K562 (cell line): ENCODE measurements around the gene LIN28A. TPM values are rescaled to one million over a fixed set of nuclear protein-coding genes. Genes with fewer than 3 reads are reported as not detected.

Experiments
- DIDO1 ChIP-seq: fragments of 450-650 bp; IDR thresholded peaks from 2 replicates; pipeline ENCODE4 v1.6.1; 2016; ENCODE audit warnings: low read depth, missing biosample characterization, missing genetic modification characterization
- EP300 ChIP-seq: IDR thresholded peaks from 2 replicates; pipeline ENCODE4 v1.6.1; 2012; ENCODE audit warnings: low read length, improper control_type of control experiment
- FOXJ3 ChIP-seq: sonication (generic); formaldehyde crosslinking; IDR thresholded peaks from 2 replicates; pipeline ENCODE4 v1.4.0; 2020; ENCODE audit warnings: mild to moderate bottlenecking, missing genetic modification reagents
- GTF2E2 ChIP-seq: fragments of 200-800 bp; sonication (Bioruptor generic); IDR thresholded peaks from 2 replicates; pipeline ENCODE4 v1.6.1; 2016; ENCODE audit warnings: missing genetic modification characterization, missing compliant biosample characterization
- HMBOX1 ChIP-seq: sonication (generic); IDR thresholded peaks from 2 replicates; pipeline ENCODE4 v1.6.1; 2016
- IRF1 ChIP-seq: sonication (generic); formaldehyde crosslinking; IDR thresholded peaks from 2 replicates; pipeline ENCODE4 v1.8.0; 2022; ENCODE audit warnings: missing genetic modification reagents, mild to moderate bottlenecking, borderline replicate concordance
- MTA3 ChIP-seq: fragments of 450-650 bp; formaldehyde crosslinking; IDR thresholded peaks from 2 replicates; pipeline ENCODE4 v1.6.1; 2017; ENCODE audit warnings: mild to moderate bottlenecking, borderline replicate concordance
- PRPF4 ChIP-seq: fragments of 200-400 bp; formaldehyde crosslinking; IDR thresholded peaks from one replicate; pipeline ENCODE4 v1.6.1; 2017; ENCODE audit warnings: low read length, low read depth, mild to moderate bottlenecking; ENCODE audit not compliant: insufficient read depth, poor library complexity, severe bottlenecking
- SAFB2 ChIP-seq: fragments of 200-400 bp; formaldehyde crosslinking; IDR thresholded peaks from 2 replicates; pipeline ENCODE4 v1.6.1; 2018; ENCODE audit warnings: borderline replicate concordance, low read length, low read depth, moderate library complexity; ENCODE audit not compliant: severe bottlenecking
- SAP30 ChIP-seq: fragments of 200-600 bp; sonication (generic); IDR thresholded peaks from 2 replicates; pipeline ENCODE4 v1.6.1; 2012; ENCODE audit warnings: borderline replicate concordance, low read depth, mild to moderate bottlenecking, moderate library complexity, low read length, control low read depth, inconsistent platforms; ENCODE audit not compliant: insufficient read depth, poor library complexity, severe bottlenecking
- XRCC3 ChIP-seq: fragments of 450-650 bp; IDR thresholded peaks from 2 replicates; pipeline ENCODE4 v1.6.1; 2017; ENCODE audit warnings: mild to moderate bottlenecking, moderate library complexity
- ZBTB26 ChIP-seq: fragments of 450-650 bp; formaldehyde crosslinking; IDR thresholded peaks from 2 replicates; pipeline ENCODE4 v1.4.0; 2022; ENCODE audit warnings: missing genetic modification characterization
- ZNF197 ChIP-seq: fragments of 200-800 bp; sonication (Bioruptor generic); IDR thresholded peaks from 2 replicates; pipeline ENCODE4 v1.6.1; 2016; ENCODE audit warnings: low read depth, missing genetic modification characterization, missing compliant biosample characterization
- ZNF609 ChIP-seq: sonication (generic); formaldehyde crosslinking; IDR thresholded peaks from 2 replicates; pipeline ENCODE4 v1.8.1; 2023; ENCODE audit warnings: missing genetic modification reagents, mild to moderate bottlenecking, borderline replicate concordance
- polyA plus RNA-seq, 8 experiments: library from polyadenylated mRNA; depleted of rRNA in 4 of 8; stranded (reverse) in 5 of 8; unstranded in 3 of 8; fragments of >200 nt; fragmentation: Nextera tagmentation in 2 of 8; fragmentation: Illumina TruSeq in 1 of 8; extraction: Ambion mirVana in 2 of 8; extraction: Trizol in 1 of 8; gene quantifications; 2 replicates each; pipeline versions ENCODE4 v1.2.1 to v1.2.3, GENCODE V29; 2011 to 2014; ENCODE audit warnings: inconsistent platforms in 1 of 8, missing spikeins in 1 of 8
- total RNA-seq, 7 experiments: library from RNA; depleted of rRNA in 6 of 7; stranded (reverse); fragments of >200 nt in 6 of 7; fragmentation: Illumina TruSeq in 2 of 7; extraction: Trizol in 2 of 7; gene quantifications; 2 replicates each; pipeline versions ENCODE4 v1.2.1 to v1.2.3, GENCODE V29; 2011 to 2021; ENCODE audit warnings: low replicate concordance in 1 of 7
- TF ChIP-seq, protein P1 (sequence below): fragments of 450-650 bp; IDR thresholded peaks from 2 replicates; pipeline ENCODE4 v1.6.1; 2018; ENCODE audit warnings: mild to moderate bottlenecking, low read depth; ENCODE audit not compliant: partially characterized antibody
- TF ChIP-seq, protein P2 (sequence below): fragments of 250-450 bp; sonication (Bioruptor Pico); IDR thresholded peaks from 2 replicates; pipeline ENCODE4 v1.4.0; 2020; ENCODE audit warnings: borderline replicate concordance

The LIN28A gene
- total and polyA plus RNA-seq, 9 of the 15 experiments (the other 6 are each of a cell fraction or from before 2014, with no cell fraction given), result 0.80 to 5.4 (median 3.9) TPM

DNA sequence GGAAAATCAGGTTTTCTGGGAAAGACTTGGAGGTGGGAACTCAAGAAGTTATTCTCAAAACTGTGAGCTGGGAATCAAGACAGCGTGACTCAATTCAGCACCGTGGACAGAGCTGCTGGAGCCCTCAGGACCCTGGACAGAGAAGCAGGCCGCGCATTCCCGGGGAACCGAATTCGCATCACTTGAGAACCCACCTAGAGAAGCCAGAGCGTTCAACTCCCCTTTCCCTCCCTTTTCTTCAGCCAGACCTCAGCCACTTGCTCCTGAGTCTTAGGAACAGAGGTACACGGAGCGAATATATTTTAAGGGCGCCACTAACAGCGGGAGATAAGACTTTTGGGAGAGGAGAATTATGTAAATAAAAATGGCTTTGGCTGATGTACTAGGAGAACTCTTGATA is 2.0 kb upstream of the LIN28A start (continued):
- peak; percentile 100 for TF ChIP-seq ZNF197 (CRISPR knock-in tag)
- no peak for TF ChIP-seq EP300
- peak; percentile 99 for TF ChIP-seq ZNF609 (CRISPR knock-in tag)
- TF ChIP-seq, protein P1, sequence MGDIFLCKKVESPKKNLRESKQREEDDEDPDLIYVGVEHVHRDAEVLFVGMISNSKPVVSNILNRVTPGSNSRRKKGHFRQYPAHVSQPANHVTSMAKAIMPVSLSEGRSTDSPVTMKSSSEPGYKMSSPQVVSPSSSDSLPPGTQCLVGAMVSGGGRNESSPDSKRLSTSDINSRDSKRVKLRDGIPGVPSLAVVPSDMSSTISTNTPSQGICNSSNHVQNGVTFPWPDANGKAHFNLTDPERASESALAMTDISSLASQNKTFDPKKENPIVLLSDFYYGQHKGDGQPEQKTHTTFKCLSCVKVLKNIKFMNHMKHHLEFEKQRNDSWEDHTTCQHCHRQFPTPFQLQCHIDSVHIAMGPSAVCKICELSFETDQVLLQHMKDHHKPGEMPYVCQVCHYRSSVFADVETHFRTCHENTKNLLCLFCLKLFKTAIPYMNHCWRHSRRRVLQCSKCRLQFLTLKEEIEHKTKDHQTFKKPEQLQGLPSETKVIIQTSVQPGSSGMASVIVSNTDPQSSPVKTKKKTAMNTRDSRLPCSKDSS, result no peak
- peak; percentile 98 for TF ChIP-seq FOXJ3 (CRISPR knock-in tag)
- peak; percentile 100 for TF ChIP-seq SAP30
- TF ChIP-seq, protein P2, sequence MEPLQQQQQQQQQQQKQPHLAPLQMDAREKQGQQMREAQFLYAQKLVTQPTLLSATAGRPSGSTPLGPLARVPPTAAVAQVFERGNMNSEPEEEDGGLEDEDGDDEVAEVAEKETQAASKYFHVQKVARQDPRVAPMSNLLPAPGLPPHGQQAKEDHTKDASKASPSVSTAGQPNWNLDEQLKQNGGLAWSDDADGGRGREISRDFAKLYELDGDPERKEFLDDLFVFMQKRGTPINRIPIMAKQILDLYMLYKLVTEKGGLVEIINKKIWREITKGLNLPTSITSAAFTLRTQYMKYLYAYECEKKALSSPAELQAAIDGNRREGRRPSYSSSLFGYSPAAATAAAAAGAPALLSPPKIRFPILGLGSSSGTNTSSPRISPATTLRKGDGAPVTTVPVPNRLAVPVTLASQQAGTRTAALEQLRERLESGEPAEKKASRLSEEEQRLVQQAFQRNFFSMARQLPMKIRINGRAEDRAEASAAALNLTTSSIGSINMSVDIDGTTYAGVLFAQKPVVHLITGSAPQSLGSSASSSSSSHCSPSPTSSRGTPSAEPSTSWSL (CRISPR knock-in tag), result peak; percentile 50; the same call in 1 of the 2 replicates
- TF ChIP-seq GTF2E2 (tag), result no peak
- TF ChIP-seq SAFB2, result no peak
- no peak for TF ChIP-seq PRPF4
- TF ChIP-seq DIDO1 (tag), result no peak
- TF ChIP-seq XRCC3, result no peak
- TF ChIP-seq IRF1, result peak; percentile 99
- TF ChIP-seq HMBOX1, result no peak
- no peak for TF ChIP-seq MTA3
- 0 out of 2 replicates have a peak, but pooled peaks have one; percentile 47 for TF ChIP-seq ZBTB26
